ENCODE results near the gene PLCD4.
A peak's percentile ranks its signal among the peaks of the same experiment; 100 is the strongest.

PLCD4 gene

GRCh38 chr2:218622606-218623365, 15.1 kb downstream of the PLCD4 start:
- no peak for DNase-seq

GRCh38 chr2:218623366-218623705, 15.6 kb downstream of the PLCD4 start:
- no peak for DNase-seq

- no peak for DNase-seq
These were observed 18.7 kb downstream of the PLCD4 start for GRCh38 chr2:218626369-218626768.

GRCh38 chr2:218627939-218628338, 20.2 kb downstream of the PLCD4 start:
- DNase-seq = no peak

GRCh38 chr2:218631837-218632236, 24.1 kb downstream of the PLCD4 start:
- no peak for DNase-seq

- no peak for DNase-seq
These were observed 28.0 kb downstream of the PLCD4 start for GRCh38 chr2:218635719-218636118.

GRCh38 chr2:218638372-218638771, 30.7 kb downstream of the PLCD4 start:
- DNase-seq = no peak

- DNase-seq = no peak
These were observed 34.5 kb downstream of the PLCD4 start for GRCh38 chr2:218642121-218642656.

- DNase-seq = no peak
These were observed 35.1 kb downstream of the PLCD4 start for GRCh38 chr2:218642786-218643185.

GRCh38 chr2:218643751-218644310, 36.1 kb downstream of the PLCD4 start:
- no peak for DNase-seq

GRCh38 chr2:218644721-218645120, 37.0 kb downstream of the PLCD4 start:
- DNase-seq = no peak

- DNase-seq = no peak
These were observed 37.4 kb downstream of the PLCD4 start for GRCh38 chr2:218645126-218645525.

GRCh38 chr2:218648088-218648786, 40.5 kb downstream of the PLCD4 start:
- peak; percentile 54 for DNase-seq

GRCh38 chr2:218648787-218649100, 41.0 kb downstream of the PLCD4 start:
- no peak for DNase-seq

GRCh38 chr2:218655751-218656150, 48.1 kb downstream of the PLCD4 start:
- DNase-seq = no peak

- DNase-seq = peak; percentile 52
These were observed 51.1 kb downstream of the PLCD4 start for GRCh38 chr2:218658671-218659257.

GRCh38 chr2:218659258-218659987, 51.7 kb downstream of the PLCD4 start, which contains the start of the genes BCS1L and ZNF142:
Gene BCS1L (plus strand): TSS chr2:218659683. CDS start chr2:218660988, 1,305 bp downstream.
Gene ZNF142 (minus strand): TSS chr2:218659623. CDS start chr2:218656429, 3,194 bp downstream.
- peak; percentile 92 for DNase-seq

- no peak for DNase-seq
These were observed 52.3 kb downstream of the PLCD4 start for GRCh38 chr2:218659988-218660358.

- DNase-seq = no peak
These were observed 54.7 kb downstream of the PLCD4 start for GRCh38 chr2:218662377-218662776.

GRCh38 chr2:218662827-218663226, 55.1 kb downstream of the PLCD4 start:
- DNase-seq = no peak

- DNase-seq = no peak
These were observed 56.2 kb downstream of the PLCD4 start for GRCh38 chr2:218663901-218664300.

- no peak for DNase-seq
These were observed 57.0 kb downstream of the PLCD4 start for GRCh38 chr2:218664653-218665052.

Data from activated T-cell treated with anti-CD3 and anti-CD28 coated beads, Interleukin-2, amount 50 U/mL, for 1 hour (primary cell).